Endometrial microvascular endothelial cells (primary cell): ENCODE measurements around the gene GP1BB. TPM values are rescaled to one million over a fixed set of nuclear protein-coding genes. Genes with fewer than 3 reads are reported as not detected.

ENCODE experiments used
- in situ Hi-C: cut with HindIII; loops from 2 replicates; pipeline ENCODE4 v1.10.0; 2017; ENCODE audit warnings: low sequenced_read_pairs, low pct_unique_long_range_greater_than_20kb; ENCODE audit errors: inconsistent ontology term
- total RNA-seq: library from RNA; depleted of rRNA; stranded (reverse); fragments of >200 nt; gene quantifications from one replicate; pipeline ENCODE4 v1.2.3, GENCODE V29; 2015; ENCODE audit errors: inconsistent ontology term

The GP1BB gene
- total RNA-seq, 1 donor from 2014 or later = not detected

DNA sequence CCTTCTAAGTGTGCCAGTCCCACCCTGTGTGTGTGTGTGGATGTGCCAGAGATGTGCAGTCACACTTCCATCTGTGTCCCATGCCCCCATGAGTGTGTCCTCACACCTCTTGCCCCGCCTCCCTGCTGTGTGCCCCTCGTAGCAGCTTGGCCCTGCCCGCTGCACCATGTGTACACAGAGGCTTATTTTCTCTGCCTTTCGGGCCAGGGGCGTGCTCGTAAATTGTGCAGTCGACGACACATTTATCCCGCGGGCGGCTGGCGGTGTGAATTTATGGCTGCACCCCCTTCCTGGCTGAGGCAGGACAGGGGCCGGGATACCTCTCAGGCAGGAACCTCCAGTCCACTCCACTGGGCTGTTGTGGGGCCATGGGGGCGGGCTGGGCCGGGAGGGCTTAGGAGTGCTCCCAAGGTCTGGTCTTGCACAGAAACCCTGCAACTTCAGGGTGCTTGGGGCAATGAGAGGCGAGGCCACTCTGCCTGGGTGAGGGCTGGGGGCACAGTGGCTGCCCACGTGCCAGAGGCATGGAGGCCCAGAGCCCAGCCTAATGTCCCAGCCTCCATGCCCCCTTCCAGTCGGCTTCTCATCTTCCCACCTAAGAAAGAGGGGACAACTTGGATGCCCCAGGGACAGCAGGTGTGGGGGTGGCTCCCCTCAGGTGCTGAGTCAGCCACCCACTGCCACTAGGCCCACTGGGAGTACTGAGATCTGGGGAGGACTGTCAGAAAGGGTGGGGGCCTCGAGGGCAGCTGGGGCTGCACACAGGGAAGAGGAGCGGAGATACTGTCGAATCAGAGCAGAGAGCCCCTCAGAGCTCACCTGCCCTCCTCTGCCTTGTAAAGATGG, 12.5 kb downstream of the GP1BB start:
- in situ Hi-C loops = no loop called here

DNA sequence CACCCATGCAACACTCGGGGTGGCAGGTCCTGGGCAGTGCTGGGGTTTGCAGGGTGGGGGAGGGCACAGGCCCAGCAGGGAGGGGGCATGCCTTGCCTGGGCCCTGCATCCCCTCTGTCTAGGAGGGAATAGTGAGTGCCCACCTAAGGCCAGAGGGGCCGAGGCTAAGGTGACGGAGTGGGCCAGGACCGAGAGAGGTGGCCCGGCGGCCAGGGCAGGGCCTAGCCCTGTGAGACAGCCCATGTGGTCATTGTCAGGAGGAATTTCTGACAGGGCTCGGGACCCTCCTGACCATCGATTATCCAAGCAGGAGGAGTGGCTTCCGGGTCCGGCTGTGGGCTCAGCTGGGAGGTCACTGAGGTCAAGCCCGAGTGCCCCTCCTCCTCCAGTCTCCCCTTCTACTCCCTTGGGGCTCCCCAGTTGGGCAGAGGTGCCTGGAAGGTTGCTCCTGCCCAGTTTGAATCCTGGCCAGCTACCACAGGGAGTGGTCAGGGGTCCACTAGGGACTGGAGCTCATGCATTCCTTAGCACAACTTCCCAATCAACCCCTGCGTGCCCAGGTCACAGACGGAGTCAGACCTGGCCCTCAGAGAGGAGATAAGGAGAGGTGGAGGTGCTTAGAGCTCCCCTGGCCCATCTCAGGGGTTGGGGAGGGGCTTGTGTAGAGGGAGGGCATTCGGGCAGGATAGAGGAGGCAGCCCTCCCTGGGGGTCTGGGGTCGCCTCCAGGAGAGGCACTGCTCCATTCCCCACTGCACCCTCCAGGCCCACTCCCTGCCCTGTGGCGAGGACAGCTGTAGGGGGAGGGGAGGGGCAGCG, 14.7 kb downstream of the GP1BB start:
- in situ Hi-C loops = no loop called here

DNA sequence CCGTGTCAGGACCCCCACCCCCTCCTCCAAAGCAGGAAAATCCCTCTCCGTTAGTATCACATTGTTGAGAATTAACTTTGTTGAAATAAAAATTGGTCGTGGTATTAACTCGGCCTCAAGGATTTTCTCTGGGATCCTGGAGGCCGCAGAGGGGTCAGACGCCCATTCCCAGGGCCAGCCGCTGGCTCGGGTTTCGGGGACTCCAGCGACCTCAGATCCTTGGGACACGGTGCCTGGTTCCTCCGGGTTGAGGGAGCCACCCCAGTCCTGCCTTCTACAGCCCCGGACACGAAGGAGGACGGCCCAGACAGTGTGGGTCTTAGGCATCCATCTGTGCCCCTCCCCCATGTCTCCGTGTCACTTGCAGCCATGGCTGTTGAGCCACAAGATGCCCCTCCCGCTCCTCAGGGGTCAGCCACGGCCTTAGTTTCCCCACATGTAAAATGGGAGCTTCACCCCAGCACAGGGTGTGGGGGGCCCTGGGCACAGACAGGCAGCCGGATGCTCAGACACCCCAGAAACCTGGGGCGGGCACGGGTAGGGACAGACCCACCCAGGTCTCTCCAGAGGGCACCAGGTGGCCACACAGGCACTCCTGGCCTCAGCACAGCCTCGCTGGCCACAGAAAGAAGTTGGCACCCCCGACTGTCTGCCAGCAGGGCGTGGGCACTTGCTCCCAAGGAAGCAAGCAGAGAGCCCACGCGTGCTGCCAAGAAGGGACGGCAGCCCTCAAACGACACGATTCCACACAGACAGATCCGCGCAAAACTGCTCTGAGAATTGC, 15.5 kb downstream of the GP1BB start:
- in situ Hi-C loops = no loop called here

DNA sequence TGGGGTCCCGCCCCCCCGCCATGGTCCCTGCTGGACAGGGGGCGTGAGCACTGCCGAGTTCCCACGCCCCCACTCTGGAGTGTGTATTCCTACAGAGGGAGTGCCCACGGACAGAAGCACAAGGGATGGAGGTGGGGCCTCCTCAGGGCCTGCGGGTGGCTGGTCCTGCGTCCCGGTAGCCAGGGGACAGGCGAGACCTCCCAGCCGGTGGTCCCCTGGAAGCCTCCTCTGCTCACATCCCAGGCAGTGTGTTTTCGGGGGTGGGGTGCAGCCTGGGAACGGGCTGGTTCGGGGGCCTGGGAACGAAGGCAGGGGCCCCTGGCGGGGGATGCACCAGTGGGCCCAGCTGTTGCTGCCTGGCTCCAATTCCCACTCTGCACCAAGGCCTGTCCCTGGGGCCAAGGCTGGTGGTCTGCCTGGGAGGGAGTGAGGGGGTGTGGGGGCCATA, 16.1 kb downstream of the GP1BB start:
- in situ Hi-C loops = no loop called here

DNA sequence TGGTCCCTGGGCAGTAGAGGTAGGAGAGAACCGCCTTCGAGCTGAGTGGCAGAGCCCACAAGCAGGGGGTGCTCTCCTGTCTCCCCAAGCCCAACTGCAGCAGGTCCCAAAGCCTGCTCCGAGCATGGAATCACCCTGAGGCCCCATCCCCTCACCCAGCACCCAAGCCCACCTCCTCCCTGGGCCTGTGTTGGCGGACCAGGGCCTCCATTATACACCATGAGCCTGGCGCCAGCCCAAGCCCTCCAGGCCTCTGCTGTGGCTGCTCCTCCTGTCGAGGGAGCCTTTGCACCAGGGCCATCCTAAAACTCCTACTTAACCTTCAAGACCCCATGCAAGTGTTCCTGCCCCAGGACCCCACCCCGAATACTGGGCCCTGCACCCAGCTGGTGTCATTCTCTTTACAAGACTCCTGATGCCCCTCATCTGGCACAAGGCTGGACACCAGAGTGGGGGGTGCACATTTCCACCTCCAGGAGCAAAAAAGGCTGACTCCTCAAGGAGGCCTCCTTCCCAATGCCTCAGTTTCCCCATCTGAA, 16.6 kb downstream of the GP1BB start:
- in situ Hi-C loops = no loop called here

DNA sequence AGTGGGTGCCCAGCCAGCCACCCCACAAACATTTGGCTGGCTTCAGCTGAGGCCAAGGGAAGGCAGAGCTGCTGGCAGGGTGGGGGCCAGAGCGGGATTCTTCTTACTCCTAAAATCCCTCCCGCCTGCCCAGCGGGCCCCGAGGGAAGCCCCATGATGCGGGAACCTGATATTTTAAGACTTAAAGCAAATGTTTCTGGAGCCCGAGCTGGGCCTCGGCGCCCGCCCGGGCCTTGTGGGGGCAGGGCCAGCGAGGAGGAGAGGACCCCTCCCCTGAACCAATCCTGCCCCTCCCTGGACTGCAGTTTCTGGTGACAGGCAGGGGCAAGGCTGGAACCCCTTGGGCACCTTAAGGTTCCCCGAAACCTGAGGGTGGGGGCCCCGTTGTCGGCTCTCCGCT, 17.2 kb downstream of the GP1BB start:
- in situ Hi-C loops = no loop called here

DNA sequence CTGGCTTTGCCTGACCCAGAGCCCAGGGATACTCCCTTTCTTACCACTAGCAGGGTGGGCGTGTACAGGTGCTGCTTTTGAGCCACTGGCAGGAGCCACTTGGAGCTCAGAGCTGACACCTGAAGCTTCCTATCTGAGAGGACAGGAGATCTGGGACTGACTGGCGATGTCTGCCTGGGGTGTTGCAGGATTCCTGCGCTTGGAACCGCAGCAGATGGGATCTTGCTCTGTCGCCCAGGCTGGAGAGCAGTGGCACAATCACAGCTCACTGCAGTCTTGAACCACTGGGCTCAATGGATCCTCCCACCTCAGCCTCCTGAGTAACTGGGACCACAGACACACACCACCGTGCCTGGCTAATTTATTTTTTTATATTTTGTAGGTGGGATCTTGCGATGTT, 17.7 kb downstream of the GP1BB start:
- in situ Hi-C loops = no loop called here

DNA sequence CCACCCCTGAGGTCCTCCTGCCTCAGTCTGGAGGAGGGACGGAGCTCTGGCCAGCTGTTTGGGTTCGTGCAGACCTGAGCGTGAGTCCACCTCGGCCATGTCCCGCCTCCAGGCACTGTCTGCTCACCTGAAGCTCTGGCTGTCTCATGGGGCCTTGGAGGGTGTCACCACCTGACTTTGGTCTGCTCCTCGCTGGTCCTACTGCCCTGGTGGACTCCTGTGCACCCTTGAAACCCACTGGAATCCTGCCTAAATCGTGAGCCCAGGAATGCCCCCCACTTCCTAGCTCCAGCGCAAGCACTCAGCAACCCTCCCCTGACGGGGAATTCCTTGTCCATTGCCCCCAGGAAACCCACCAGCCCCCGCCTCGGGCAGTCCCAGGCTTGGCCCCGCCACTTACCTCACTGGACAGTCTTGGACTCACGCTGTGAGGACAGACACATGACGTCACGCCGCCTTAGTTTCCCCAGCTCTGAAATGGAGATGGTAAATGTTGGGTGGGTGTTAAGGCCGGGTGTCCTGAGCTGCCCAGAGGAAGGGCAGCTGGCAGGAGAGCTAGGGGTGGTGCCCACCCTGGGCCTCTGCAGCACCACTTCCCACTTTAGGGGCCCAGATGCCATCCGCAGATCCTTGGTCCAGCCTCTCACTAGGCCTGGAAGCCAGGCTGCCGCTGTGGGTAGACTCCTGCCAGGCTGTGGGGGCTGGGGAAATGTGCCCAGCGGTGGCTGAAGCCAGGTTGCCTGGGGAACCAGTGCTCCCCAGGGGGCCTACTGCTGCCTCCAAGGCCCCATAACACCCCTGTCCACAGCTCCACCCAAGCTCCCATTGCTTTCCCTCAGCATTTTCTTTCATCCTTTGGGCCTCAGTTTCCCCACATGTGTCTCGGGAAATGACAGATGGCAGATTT, 19.1 kb downstream of the GP1BB start:
- in situ Hi-C loops = no loop called here

DNA sequence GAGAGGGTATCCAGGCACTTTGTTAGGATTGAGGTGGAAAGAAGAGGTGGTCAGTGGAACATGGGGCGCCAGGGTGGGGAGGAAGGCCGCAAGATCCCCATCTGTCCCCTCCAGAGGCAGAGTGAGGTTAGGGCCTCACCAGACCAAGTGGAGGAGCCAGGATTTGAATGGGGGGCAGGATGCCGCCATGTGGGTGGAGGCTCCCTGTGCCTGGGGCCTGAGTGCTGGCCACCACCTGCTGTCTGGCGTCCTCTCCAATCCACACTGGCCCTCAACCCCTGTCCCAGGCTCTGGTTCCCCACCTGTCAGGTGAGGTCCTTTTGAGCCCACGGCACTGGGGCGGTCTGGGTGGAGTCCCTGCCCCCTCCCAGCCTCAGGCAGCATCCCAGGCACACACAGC, 19.7 kb downstream of the GP1BB start:
- in situ Hi-C loops = no loop called here

DNA sequence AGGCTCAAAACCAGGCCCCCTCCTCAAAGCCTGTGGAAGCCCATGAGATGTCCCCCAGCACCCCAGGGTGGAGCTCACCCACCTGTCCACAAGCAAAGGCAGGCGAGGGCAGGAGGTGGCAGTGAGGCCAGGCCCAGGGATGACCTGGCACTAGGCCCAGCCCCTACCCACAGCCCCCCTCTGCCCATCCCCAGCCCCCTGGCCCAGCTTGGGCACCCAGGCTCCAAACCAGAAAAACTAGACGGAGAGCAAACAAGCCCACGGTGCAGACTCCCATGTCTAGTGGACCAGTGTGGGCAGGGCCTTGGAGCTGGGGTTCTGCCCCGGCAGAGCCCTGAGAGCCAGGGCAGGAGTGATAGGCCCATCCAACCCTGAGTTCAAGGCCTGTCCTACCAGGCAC, 20.3 kb downstream of the GP1BB start:
- in situ Hi-C loops = no loop called here

DNA sequence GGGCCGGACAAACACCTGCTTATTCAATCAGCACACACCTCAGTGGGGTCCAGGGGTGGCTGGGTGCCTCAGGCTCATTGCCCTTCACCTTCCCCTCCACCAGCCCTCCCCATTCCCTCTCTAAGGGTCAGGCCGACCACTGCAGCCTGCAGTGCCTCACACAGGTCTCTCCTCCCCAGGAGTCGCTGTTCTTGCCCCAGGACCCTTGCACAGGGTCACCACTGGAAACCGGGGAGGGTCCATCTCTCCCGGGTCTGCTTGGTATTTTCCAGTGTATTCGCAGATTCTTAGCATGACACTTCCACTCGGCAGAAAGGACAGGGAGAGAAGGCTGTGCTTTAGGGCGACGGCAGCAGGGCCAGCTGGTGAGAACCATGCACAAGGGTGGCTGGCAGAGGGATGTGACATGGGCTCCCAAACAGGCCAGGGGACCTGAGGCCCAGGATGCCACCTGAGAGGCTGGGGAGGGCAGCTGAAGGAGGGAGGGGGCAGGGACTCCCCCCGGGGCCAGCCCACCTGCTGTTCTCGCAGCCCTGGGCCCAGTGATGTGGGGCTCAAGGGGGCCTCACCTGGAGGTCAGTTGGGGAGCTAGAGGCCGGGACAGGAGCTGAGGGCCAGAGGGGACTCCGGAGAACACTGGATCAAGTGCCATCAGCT, 21.1 kb downstream of the GP1BB start:
- in situ Hi-C loops = no loop called here

DNA sequence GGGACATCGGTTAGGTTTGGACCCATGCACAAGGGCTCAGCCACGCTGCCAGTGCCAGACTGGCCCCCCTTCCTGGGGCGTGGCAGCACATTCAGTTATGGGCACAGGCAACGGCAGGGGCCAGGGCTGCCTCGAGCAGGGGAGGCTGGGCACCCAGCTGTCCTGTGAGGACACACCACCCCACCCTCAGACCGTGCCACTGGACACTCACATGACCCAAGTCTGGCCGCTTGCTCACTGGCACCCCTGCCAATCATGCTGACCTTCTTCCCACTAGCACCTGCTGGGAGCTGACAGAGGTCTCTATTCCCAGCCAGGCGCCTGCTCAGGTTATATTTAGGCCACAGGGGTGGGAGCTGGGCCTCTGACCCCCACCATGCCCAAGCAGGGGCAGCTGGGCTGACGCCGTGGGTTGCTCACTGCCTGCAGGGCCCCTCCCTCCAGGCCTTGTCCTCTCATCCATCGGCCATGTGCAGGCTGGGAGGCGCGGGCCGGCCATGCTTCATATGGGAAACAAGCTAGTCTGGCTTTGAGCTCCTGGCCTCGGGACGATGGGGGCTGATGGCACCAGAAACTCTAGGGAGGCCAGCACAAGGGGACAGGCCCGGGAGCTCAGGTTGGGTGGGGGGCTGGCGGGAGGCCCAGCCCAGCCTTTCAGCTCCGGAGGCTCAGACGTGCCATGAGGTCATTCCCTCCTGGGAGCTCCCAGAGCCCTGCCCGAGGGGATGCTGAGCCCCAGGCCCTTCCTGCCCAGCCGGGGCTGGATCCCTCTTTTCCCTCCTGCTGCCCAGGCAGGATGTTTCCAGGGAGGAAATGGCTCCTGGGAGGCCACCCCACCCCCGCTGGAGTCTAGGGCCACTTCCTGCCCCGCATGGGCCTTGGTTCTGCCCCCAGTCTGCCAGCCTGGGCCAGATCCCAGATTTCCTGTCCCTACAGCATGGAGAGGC, 22.1 kb downstream of the GP1BB start:
- in situ Hi-C loops = no loop called here

DNA sequence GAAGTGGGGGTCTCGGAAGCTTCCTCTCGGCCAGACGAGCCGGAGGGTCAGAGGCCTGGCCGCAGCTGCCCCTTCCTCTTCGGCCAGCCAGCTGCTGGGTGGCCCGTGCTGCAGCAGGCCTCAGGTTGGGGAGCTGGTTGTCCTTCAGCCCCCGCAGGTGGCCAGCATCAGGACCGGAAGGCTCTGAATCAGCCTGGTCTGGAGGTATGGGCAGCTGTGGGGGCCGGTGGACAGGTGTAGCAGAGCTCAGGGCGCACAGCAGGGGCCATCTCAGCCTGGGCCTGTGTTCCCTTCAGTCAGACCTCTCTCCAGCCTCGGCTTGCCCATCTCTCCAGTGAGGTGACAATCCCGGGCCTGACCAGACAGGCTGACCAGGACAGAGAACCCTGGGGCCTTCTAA, 23.4 kb downstream of the GP1BB start:
- in situ Hi-C loops = no loop called here

DNA sequence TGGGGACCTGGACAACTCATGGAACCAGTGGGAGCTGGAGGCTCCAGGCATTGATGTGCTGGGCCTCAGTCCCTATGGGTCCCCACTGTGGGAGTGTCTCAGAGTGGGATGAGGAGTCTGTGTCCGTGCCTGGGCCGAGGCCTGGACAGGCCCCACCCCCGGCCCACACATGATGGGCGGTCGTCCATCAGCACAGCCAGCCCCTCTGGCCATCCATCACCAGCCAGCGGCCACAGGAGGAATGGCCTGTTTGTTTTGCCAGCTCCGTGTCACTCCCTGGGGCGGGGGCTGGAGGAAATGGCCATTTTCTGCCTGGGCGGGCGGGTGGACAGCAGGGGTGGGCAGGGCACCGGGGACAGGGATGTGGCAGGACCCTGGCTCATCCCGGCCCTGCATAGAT, 24.2 kb downstream of the GP1BB start:
- in situ Hi-C loops = no loop called here

DNA sequence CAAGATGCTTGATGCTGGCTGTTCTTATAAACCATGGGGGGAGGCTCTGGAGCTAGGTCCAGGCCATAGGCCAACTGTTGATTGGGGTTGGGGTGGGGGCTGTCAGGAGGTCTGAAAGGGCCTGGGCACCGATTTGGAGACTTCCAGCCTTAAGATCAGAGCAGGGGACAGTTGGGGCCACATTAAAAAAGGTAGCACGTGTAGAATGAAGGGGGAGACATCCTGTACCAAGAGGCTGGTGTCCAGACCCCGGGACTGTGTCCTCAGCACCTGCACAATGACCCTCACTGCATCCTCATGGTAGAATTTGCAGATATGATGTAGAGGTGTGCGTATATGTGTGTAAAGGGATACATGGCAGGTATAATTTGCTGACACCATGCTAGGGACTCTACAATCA, 24.8 kb downstream of the GP1BB start:
- in situ Hi-C loops = no loop called here

DNA sequence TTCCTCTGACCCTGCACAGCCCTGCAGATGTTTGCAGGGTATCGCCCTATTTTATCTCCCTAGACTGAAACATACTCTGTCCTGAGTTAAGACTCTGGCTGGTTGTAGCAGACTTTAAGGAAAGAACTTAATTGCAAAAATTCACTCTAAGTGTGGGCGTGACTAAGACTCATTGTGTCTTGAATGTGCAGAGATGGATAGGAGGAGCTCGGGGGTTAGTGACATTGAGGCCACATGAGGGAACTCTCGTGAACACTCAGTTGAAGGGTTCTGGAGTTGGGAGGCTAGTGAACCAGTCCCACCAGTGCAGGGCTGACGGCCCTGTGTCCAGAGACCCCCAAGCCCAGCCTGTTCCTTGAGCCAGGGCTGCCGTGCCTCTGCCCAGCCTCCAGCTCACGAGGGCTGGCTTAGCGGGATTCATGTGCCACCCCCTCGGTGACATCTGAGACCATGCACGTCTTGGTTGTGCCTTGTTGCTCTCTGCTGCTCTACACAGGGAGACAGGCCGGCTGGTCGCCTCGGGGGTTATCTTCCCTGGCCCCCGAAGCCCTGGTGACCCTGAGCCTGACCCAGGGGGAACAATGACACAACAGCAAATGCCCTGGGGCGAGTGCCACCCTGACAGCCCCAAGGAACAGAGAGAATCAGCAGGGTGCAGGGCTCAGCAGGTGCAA, 25.8 kb downstream of the GP1BB start:
- in situ Hi-C loops = no loop called here
